Parathyroid adenoma (tissue), 2 donors: ENCODE measurements around the gene KRT15.

Experiments used
- H2AFZ ChIP-seq: fragments of 300-600 bp; sonication (generic); one replicate; pipeline ENCODE4 v1.7.0; 2017; ENCODE audit warnings: antibody characterized with exemption, mild to moderate bottlenecking
- H3K27ac ChIP-seq: fragments of 300-600 bp; sonication (generic); one replicate; pipeline ENCODE4 v1.7.0; 2017
- H3K27me3 ChIP-seq: fragments of 300-600 bp; sonication (generic); one replicate; pipeline ENCODE4 v1.7.0; 2017; ENCODE audit warnings: low read length; ENCODE audit not compliant: control insufficient read depth, insufficient read depth
- H3K36me3 ChIP-seq: fragments of 300-600 bp; sonication (generic); one replicate; pipeline ENCODE4 v1.7.0; 2017; ENCODE audit warnings: low read length; ENCODE audit not compliant: control insufficient read depth, insufficient read depth
- H3K4me1 ChIP-seq: fragments of 300-600 bp; sonication (generic); one replicate; pipeline ENCODE4 v1.7.0; 2017; ENCODE audit warnings: control low read depth
- H3K4me2 ChIP-seq: fragments of 300-600 bp; sonication (generic); one replicate; pipeline ENCODE4 v1.7.0; 2017; ENCODE audit warnings: low read length
- H3K4me3 ChIP-seq: fragments of 300-600 bp; sonication (generic); one replicate; pipeline ENCODE4 v1.7.0; 2017; ENCODE audit warnings: low read depth, low read length
- H3K79me2 ChIP-seq: fragments of 300-600 bp; sonication (generic); one replicate; pipeline ENCODE4 v1.7.0; 2017; ENCODE audit warnings: control low read depth
- H3K9ac ChIP-seq: fragments of 300-600 bp; sonication (generic); one replicate; pipeline ENCODE4 v1.7.0; 2017; ENCODE audit warnings: mild to moderate bottlenecking
- H3K9me3 ChIP-seq: fragments of 300-600 bp; sonication (generic); one replicate; pipeline ENCODE4 v1.7.0; 2017; ENCODE audit warnings: low read length; ENCODE audit not compliant: control insufficient read depth
- CTCF ChIP-seq: fragments of 300-600 bp; sonication (generic); IDR thresholded peaks from one replicate; pipeline ENCODE4 v1.7.0; 2017; ENCODE audit warnings: antibody characterized with exemption, mild to moderate bottlenecking
- donor health status: primary hyperparathyroidism.

KRT15 gene

GRCh38 chr17:41511116-41511515, 7.6 kb downstream of the KRT15 start:
- Histone ChIP-seq H3K4me1 (no peaks in the 10 kb centered on the region), H3K4me3 (no peak overlapping the region), H3K79me2 (no peaks in the 10 kb centered on the region), H3K36me3 (no peaks in the 10 kb centered on the region), H3K27ac (no peak overlapping the region), H3K9ac (no peak overlapping the region), H3K27me3 (no peaks in the 10 kb centered on the region), H2AFZ (no peak overlapping the region), H3K9me3 (no peaks in the 10 kb centered on the region), H3K4me2 (no peak overlapping the region)
- no peak for TF ChIP-seq CTCF

- Histone ChIP-seq H3K27me3 (no peaks in the 10 kb centered on the region), H3K36me3 (no peaks in the 10 kb centered on the region), H3K9me3 (no peaks in the 10 kb centered on the region), H2AFZ (no peak overlapping the region), H3K4me1 (no peaks in the 10 kb centered on the region), H3K4me3 (no peak overlapping the region), H3K4me2 (no peak overlapping the region), H3K9ac (no peak overlapping the region), H3K27ac (no peak overlapping the region), H3K79me2 (no peaks in the 10 kb centered on the region)
- no peak for TF ChIP-seq CTCF
These were observed 8.2 kb downstream of the KRT15 start for GRCh38 chr17:41510251-41511065.

GRCh38 chr17:41507315-41507880, 11.3 kb downstream of the KRT15 start:
- Histone ChIP-seq H3K9ac (no peak overlapping the region), H3K4me2 (no peak overlapping the region), H2AFZ (no peak overlapping the region), H3K79me2 (no peaks in the 10 kb centered on the region), H3K36me3 (no peaks in the 10 kb centered on the region), H3K4me1 (no peaks in the 10 kb centered on the region), H3K27ac (no peak overlapping the region), H3K4me3 (no peak overlapping the region), H3K9me3 (no peaks in the 10 kb centered on the region), H3K27me3 (no peaks in the 10 kb centered on the region)
- TF ChIP-seq CTCF = no peak

- Histone ChIP-seq H3K79me2 (no peaks in the 10 kb centered on the region), H3K27ac (no peak overlapping the region), H3K9ac (no peak overlapping the region), H3K36me3 (no peaks in the 10 kb centered on the region), H3K4me3 (no peak overlapping the region), H3K27me3 (no peaks in the 10 kb centered on the region), H3K4me1 (no peaks in the 10 kb centered on the region), H3K9me3 (no peaks in the 10 kb centered on the region), H2AFZ (no peak overlapping the region), H3K4me2 (no peak overlapping the region)
- no peak for TF ChIP-seq CTCF
These were observed 12.6 kb downstream of the KRT15 start for GRCh38 chr17:41505809-41506767.
